ENCODE data around the gene ARHGAP6.

ARHGAP6 gene

DNA sequence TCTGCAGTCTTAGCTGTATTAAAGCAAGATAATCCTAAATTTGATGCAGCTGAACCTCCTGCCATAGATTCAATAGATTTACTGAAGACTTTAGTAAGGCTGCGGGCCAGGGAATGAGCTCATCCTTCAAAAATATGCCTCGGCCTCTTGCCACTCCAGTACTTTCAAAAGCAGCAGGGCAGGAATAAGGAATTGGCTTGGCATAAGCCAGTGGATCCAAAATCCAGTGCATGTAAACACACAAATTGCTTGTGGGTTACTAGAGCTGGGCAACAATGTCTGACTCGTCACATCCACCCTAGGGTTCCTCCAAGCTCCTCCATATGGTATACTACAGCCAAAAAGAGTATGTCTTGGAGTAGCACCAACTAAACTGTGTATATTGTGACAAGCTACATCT, 207.6 kb downstream of the ARHGAP6 start:
- FAIRE-seq = peak; percentile 21

- no peak for FAIRE-seq
These were observed 214.6 kb downstream of the ARHGAP6 start for GRCh38 chrX:11451151-11451550.

DNA sequence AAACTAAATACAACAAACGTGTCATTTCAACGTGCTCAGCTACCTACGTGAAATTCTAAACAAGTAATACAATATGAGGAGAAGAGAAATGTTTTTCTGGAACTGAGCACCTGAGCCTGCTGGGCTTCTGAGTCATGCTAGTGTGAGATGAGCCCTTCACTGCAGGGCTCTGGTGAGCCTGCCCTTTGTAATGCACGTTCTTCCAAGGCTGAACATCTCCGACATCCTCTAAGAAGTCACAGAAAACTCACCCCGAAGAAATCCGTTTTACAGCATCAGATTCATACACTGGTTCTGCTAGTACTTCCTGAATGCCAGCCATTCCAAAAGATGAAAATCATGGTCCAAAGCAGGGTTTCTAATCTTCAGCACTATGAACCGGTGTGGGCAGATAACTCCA, 215.4 kb downstream of the ARHGAP6 start:
- FAIRE-seq = no peak

GRCh38 chrX:11449613-11450012, 216.1 kb downstream of the ARHGAP6 start:
- FAIRE-seq = no peak

DNA sequence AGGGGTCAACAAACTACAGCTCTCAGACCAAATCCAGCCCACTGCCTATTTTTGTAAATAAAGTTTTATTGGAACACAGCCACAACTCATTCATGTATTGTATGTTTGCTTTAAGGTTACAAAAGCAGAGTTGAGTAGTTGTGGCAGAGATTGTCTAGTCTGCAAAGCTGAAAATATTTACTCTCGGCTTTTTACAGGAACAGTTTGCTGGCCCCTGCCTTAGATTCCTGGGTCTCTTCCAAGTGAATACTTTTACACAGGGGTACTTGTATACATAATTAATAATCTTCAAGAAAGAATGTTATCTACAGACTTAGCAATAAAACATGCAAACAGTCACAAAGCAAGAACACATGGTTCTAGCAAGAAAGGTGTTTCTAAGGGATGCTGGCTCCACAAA, 218.3 kb downstream of the ARHGAP6 start:
- FAIRE-seq = no peak

DNA sequence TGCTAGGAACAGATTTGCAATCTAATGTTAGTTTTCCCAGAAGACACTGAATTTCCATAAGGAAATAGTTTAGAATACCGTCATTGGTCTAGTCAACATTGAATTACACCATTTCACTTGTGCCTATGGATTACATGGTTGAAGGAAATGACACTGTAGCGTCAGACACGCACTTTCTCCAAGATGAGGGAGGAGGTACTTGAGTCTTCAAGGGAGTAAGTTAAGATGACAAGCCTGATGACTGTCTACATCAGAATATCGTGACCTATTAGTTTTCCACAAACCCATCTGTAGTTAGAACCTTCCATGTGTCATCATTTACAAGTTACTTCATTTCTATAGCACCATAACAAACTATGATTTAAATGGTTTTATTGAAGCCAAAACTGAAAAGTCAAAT, 218.8 kb downstream of the ARHGAP6 start:
- no peak for FAIRE-seq

- FAIRE-seq = no peak
These were observed 219.4 kb downstream of the ARHGAP6 start for GRCh38 chrX:11446336-11446735.

DNA sequence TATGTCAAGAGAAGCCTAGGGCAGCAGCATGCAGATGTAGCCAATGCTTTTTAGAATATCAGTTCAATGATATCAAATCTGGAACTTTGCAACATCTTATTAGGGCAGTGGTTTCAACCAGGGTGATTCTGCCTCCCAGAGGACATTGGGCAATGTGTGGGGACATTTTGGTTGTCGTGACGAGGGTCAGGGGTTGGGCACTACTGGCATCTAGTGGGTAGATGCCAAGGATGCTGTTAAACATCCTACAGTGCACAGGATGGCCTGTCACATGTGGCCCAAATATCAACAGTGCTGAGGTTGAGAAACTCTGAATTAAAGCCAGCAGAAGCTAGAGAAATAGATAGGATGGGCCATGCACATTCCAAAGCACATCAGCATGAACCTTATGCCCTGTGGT, 220.2 kb downstream of the ARHGAP6 start:
- FAIRE-seq = no peak

GRCh38 chrX:11444052-11444451, 221.7 kb downstream of the ARHGAP6 start:
- no peak for FAIRE-seq

- FAIRE-seq = no peak
These were observed 225.9 kb downstream of the ARHGAP6 start for GRCh38 chrX:11439846-11440245.

- no peak for FAIRE-seq
These were observed 227.0 kb downstream of the ARHGAP6 start for GRCh38 chrX:11438767-11439166.

- no peak for FAIRE-seq
These were observed 227.4 kb downstream of the ARHGAP6 start for GRCh38 chrX:11438380-11438723.

DNA sequence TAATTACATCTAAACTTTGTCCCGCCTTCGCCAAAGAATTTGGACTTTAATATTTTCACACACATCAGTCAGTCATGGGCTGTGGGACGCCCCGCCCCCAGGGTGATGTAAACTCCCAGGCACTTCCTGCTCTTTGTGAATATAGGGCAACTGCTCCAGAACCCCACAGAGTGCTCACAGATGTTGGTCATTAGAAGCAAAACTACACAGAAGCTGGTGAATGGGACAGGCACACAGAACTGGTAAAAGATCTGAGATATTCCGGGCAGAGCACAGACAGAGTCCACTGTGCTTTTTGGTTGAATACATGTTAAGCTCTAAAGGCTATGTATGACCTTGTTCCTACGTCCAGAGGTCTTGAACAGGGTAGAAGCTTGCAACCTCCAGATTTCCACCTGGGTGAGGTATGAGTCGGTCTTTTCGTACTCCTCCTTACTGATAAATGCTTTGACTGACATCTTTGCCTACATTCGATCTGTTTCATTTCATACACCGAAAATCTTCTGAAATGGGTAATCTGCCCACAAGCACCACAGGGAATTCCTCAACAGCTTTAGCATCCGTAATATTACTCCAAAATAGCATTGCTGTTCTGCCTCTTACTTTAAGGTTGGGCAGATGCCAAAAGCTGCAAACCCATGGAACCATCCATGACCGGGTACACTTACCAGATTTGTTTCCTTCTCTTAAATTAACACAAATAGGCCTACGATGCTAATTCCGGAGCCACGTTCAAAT, 227.9 kb downstream of the ARHGAP6 start:
- no peak for FAIRE-seq

DNA sequence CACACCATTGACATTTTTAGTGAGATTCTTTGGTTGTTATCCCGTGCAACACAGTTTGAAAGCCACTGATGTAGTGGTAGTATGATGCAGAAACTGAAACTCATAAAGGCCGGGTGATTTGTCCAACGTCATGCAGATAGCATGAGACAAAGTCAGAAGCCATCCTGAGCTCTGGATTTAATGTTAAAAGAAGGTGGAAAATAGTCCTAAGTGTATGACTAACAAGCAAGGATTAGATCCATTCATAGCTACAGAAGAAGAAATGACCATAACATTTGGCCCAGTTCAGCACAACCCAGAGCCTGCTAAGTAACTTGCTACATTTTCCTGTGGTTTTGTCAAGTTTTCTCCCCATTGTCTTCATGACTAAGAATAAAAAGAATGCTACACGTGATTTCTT, 230.2 kb downstream of the ARHGAP6 start:
- no peak for FAIRE-seq

GRCh38 chrX:11434607-11435006, 231.1 kb downstream of the ARHGAP6 start:
- FAIRE-seq = no peak

DNA sequence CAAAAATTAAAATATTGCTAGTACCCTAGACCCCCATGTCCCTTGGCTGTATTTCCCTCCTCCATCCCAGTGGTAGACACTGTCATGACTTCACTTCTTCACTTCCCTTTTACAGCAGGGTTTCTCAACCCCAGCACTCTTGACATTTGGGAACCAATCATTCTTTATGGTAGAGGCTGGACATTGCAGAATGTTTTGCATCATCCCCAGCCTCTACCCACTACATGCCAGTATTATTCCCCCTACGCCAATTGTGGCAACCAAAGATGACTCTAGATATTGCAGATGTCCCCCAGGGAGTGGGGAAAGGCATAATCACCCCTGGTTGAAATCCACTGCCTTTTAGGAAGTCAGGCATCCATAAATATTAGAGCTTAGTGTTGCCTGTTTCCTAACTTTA, 233.9 kb downstream of the ARHGAP6 start:
- FAIRE-seq = no peak

DNA sequence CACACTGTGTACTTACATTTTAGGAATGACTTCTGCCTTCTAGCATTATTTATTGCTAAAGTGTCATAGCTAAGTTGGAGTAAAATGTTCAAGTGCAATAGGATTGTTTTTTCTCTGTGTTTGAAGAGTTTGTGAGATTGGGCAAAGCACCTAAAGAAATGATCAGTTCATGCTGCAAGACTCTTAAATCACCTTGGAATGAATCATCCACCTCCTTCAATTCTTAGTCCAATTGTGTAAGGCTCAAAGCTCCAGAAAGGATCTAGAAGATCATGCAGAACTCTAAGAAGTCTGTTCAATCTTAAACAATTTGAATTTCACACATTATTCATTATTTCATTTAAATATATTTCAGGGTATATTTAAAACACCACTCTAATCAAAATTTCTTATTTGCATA, 235.4 kb downstream of the ARHGAP6 start:
- FAIRE-seq = peak; percentile 28

- FAIRE-seq = no peak
These were observed 236.1 kb downstream of the ARHGAP6 start for GRCh38 chrX:11429538-11430085.

DNA sequence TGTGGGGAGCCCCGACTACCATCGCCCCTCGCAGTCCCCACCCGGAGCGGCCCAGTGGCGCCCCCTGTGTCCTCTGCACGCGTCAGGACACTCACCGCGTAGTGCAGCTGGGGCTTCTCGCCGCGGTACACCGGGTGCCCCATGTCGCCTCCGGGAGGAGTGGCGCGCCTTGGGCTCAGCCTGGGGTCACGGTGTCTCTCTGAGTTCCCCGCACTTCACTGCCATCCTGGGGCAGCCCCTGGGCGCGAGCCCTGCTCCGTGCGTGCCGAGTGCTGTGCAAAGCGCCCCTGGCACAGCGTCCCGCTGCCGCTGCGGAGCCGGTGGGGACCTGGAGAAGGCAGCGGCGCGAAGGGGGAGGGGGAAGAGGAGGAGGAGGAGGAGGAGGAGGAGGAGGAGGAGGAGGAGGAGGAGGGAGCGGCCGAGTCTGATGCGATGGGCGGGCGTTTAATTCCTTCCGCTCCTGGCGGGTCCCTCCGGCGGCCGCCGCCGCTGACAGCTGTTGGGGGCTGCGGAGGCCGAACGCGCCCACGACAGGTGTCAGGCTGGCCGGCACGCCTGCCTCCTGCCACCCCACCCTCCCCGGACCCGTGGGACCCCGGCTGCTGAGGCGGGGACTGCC, 238.2 kb downstream of the ARHGAP6 start:
- no peak for FAIRE-seq

DNA sequence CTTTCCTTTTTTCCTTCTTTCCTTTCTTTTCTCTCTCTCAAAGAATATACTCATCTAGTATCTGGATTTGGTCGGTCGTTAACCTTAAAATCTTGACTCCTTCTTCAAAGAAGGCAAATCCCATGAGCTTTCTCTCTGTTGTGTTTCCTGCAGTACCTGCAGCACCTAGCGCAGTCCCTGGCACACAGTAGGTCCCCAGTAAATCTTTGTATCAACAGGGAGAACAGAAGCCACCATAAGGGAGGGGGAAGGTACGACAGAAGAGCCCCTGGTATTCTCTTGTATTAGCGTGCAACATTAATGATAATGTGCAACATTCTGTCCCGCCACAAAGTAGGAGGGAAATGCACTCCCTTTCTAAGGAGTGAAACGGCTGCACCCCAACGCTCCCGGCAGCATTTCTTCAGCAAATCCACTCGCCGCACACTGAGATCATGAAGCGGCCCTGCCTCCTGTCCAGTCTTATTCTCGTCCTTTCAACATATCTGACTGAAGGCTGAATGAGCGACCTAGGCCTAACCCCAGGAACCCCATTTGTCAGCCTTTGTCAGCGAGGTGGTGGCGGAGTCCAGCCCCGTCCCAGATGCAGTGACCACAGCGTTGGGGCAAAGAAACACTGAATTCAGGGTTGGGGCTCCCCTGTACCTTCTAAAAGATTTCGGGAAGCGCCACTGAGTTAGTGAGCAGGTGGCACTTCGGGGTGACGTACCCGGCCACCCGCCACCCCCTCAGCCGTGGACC, 238.8 kb downstream of the ARHGAP6 start:
- FAIRE-seq = no peak

- FAIRE-seq = no peak
These were observed 240.6 kb downstream of the ARHGAP6 start for GRCh38 chrX:11424903-11425674.

- FAIRE-seq = no peak
These were observed 241.8 kb downstream of the ARHGAP6 start for GRCh38 chrX:11423949-11424348.

- FAIRE-seq = no peak
These were observed 242.3 kb downstream of the ARHGAP6 start for GRCh38 chrX:11423362-11423818.
